Forelimb muscle (tissue), 1 donor: ENCODE measurements around the gene NPC2. TPM values are rescaled to one million over a fixed set of nuclear protein-coding genes. Genes with fewer than 3 reads are reported as not detected.
"Not testable (repeated sequence)": the region's sequence is repeated elsewhere in the genome, so short reads cannot be mapped to it uniquely, and the experiment has no call there.

Source experiments
- DNase-seq: peaks from one replicate; pipeline ENCODE4 v3.0.0-alpha.2; 2013; ENCODE audit warnings: low read depth
- polyA plus RNA-seq: library from polyadenylated mRNA; unstranded; fragments of 120-200 nt; gene quantifications from one replicate; pipeline ENCODE4 v1.2.1, GENCODE V29; 2013; ENCODE audit not compliant: insufficient read length

The NPC2 gene
- polyA plus RNA-seq: 77.2 TPM

- DNase-seq: no peak
Observed at GRCh38 chr14:74492776-74493342, at the start of gene NPC2. NPC2 (minus strand) TSS chr14:74493305; CDS start chr14:74493274, 31 bp downstream.

GRCh38 chr14:74542056-74542685, 49.1 kb upstream of the NPC2 start:
- DNase-seq: no peak

GRCh38 chr14:74541225-74541624, 48.1 kb upstream of the NPC2 start:
- DNase-seq: no peak

- no peak for DNase-seq
Observed at GRCh38 chr14:74539503-74539902, 46.4 kb upstream of the NPC2 start.

GRCh38 chr14:74538411-74539391, 45.6 kb upstream of the NPC2 start:
- no peak for DNase-seq

- DNase-seq: not testable (repeated sequence)
Observed at GRCh38 chr14:74536336-74536735, 43.2 kb upstream of the NPC2 start.

- DNase-seq: no peak
Observed at GRCh38 chr14:74535756-74536325, 42.7 kb upstream of the NPC2 start.

GRCh38 chr14:74533576-74533975, 40.5 kb upstream of the NPC2 start:
- no peak for DNase-seq

- DNase-seq: no peak
Observed at GRCh38 chr14:74532246-74532645, 39.1 kb upstream of the NPC2 start.

GRCh38 chr14:74531467-74531866, 38.4 kb upstream of the NPC2 start:
- DNase-seq: no peak

- no peak for DNase-seq
Observed at GRCh38 chr14:74531006-74531405, 37.9 kb upstream of the NPC2 start.

- DNase-seq: no peak
Observed at GRCh38 chr14:74528886-74529285, 35.8 kb upstream of the NPC2 start.

- no peak for DNase-seq
Observed at GRCh38 chr14:74528406-74528805, 35.3 kb upstream of the NPC2 start.

- DNase-seq: no peak
Observed at GRCh38 chr14:74527736-74528280, 34.7 kb upstream of the NPC2 start.

GRCh38 chr14:74526854-74527585, 33.9 kb upstream of the NPC2 start:
- no peak for DNase-seq

GRCh38 chr14:74525361-74525851, 32.3 kb upstream of the NPC2 start:
- no peak for DNase-seq

GRCh38 chr14:74524812-74525135, 31.7 kb upstream of the NPC2 start:
- DNase-seq: no peak

- no peak for DNase-seq
Observed at GRCh38 chr14:74524076-74524811, 31.1 kb upstream of the NPC2 start.

- no peak for DNase-seq
Observed at GRCh38 chr14:74522740-74523139, 29.6 kb upstream of the NPC2 start.

GRCh38 chr14:74521756-74522155, 28.7 kb upstream of the NPC2 start:
- DNase-seq: no peak
